Measurements from ENCODE around the gene TBC1D4.

TBC1D4 gene

GRCh38 chr13:75383064-75383715, 98.8 kb downstream of the TBC1D4 start:
- DNase-seq: no peak

- no peak for DNase-seq
Measured at GRCh38 chr13:75378301-75378700, 103.7 kb downstream of the TBC1D4 start.

GRCh38 chr13:75376792-75377402, 105.1 kb downstream of the TBC1D4 start:
- no peak for DNase-seq

- DNase-seq: no peak
Measured at GRCh38 chr13:75375329-75375728, 106.6 kb downstream of the TBC1D4 start.

GRCh38 chr13:75373988-75374387, 108.0 kb downstream of the TBC1D4 start:
- no peak for DNase-seq

- no peak for DNase-seq
Measured at GRCh38 chr13:75372923-75373841, 108.8 kb downstream of the TBC1D4 start.

GRCh38 chr13:75372517-75372916, 109.5 kb downstream of the TBC1D4 start:
- peak in 1 of 2 experiments; percentile 54 for DNase-seq

- DNase-seq: no peak
Measured at GRCh38 chr13:75371203-75371602, 110.8 kb downstream of the TBC1D4 start.

- no peak for DNase-seq
Measured at GRCh38 chr13:75370774-75371173, 111.2 kb downstream of the TBC1D4 start.

- DNase-seq: no peak
Measured at GRCh38 chr13:75369981-75370380, 112.0 kb downstream of the TBC1D4 start.

- DNase-seq: no peak
Measured at GRCh38 chr13:75368167-75368566, 113.8 kb downstream of the TBC1D4 start.

GRCh38 chr13:75366380-75367280, 115.3 kb downstream of the TBC1D4 start:
- DNase-seq: no peak

- peak; percentile 27 to 37 for DNase-seq
Measured at GRCh38 chr13:75365724-75366173, 116.2 kb downstream of the TBC1D4 start.

GRCh38 chr13:75364131-75364713, 117.7 kb downstream of the TBC1D4 start:
- no peak for DNase-seq

- no peak for DNase-seq
Measured at GRCh38 chr13:75363371-75363770, 118.6 kb downstream of the TBC1D4 start.

- DNase-seq: no peak
Measured at GRCh38 chr13:75362026-75362425, 119.9 kb downstream of the TBC1D4 start.

GRCh38 chr13:75360170-75360569, 121.8 kb downstream of the TBC1D4 start:
- no peak for DNase-seq

- peak; percentile 51 to 62 for DNase-seq
Measured at GRCh38 chr13:75359266-75359665, 122.7 kb downstream of the TBC1D4 start.

GRCh38 chr13:75357576-75358289, 124.2 kb downstream of the TBC1D4 start:
- DNase-seq: peak; percentile 56 to 75

- DNase-seq: no peak
Measured at GRCh38 chr13:75356421-75356820, 125.5 kb downstream of the TBC1D4 start.

- DNase-seq: no peak
Measured at GRCh38 chr13:75355609-75356008, 126.4 kb downstream of the TBC1D4 start.

Data from SW 1271 (cell line).